ENCODE results near the gene ARHGEF37.

DNA sequence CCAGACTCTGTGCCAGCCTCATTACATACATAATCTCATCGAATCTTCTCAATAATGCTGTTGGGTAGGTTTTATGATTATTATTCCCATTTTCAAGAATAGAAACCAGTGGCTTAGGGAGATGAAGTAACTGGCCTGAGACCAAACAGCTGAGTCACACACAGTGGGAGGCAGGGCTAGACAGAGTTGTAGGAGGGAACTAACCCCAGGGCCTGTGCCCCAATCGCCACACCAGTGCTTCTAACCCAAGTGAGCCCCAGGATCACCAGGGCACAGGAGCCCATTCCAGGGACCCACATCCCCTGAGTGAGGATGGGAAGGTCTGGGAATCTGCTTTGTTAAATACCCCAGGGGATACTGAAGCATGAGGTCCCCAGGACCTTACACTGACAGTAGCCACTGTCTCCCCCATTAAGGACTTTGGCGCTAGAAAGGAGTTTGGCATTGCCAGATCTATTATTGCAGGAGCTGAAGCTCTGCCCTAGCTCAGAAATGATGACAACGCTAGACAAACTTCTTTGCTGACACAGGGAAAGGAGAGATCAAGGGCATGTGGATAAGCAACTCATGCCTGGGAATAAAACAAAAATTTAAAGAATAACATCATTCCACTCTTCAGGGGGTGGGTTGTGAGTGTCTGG lies 85.0 kb downstream of the ARHGEF37 start:
- TF ChIP-seq, protein P1, sequence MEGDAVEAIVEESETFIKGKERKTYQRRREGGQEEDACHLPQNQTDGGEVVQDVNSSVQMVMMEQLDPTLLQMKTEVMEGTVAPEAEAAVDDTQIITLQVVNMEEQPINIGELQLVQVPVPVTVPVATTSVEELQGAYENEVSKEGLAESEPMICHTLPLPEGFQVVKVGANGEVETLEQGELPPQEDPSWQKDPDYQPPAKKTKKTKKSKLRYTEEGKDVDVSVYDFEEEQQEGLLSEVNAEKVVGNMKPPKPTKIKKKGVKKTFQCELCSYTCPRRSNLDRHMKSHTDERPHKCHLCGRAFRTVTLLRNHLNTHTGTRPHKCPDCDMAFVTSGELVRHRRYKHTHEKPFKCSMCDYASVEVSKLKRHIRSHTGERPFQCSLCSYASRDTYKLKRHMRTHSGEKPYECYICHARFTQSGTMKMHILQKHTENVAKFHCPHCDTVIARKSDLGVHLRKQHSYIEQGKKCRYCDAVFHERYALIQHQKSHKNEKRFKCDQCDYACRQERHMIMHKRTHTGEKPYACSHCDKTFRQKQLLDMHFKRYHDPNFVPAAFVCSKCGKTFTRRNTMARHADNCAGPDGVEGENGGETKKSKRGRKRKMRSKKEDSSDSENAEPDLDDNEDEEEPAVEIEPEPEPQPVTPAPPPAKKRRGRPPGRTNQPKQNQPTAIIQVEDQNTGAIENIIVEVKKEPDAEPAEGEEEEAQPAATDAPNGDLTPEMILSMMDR (conservative IDR thresholded peaks at IDR 0.05 in 1 of 2, IDR thresholded peaks at IDR 0.05 in 1 of 2; ENCODE audit: low read depth in 1 of 2, low read length in 2 of 2): no peak
- no peak for TF ChIP-seq EZH2 (IDR thresholded peaks at IDR 0.05; ENCODE audit: low read length, missing control alignments)

Data from fibroblast of lung (primary cell).